ENCODE measurements around the gene DCST2. TPM values are rescaled to one million over a fixed set of nuclear protein-coding genes. Genes with fewer than 3 reads are reported as not detected.

Gene DCST2
- total and polyA plus RNA-seq, 9 of the 15 experiments (the other 6 are each of a cell fraction or from before 2014, with no cell fraction given), result 0.09 to 0.49 (median 0.11) TPM; not detected in 3

DNA sequence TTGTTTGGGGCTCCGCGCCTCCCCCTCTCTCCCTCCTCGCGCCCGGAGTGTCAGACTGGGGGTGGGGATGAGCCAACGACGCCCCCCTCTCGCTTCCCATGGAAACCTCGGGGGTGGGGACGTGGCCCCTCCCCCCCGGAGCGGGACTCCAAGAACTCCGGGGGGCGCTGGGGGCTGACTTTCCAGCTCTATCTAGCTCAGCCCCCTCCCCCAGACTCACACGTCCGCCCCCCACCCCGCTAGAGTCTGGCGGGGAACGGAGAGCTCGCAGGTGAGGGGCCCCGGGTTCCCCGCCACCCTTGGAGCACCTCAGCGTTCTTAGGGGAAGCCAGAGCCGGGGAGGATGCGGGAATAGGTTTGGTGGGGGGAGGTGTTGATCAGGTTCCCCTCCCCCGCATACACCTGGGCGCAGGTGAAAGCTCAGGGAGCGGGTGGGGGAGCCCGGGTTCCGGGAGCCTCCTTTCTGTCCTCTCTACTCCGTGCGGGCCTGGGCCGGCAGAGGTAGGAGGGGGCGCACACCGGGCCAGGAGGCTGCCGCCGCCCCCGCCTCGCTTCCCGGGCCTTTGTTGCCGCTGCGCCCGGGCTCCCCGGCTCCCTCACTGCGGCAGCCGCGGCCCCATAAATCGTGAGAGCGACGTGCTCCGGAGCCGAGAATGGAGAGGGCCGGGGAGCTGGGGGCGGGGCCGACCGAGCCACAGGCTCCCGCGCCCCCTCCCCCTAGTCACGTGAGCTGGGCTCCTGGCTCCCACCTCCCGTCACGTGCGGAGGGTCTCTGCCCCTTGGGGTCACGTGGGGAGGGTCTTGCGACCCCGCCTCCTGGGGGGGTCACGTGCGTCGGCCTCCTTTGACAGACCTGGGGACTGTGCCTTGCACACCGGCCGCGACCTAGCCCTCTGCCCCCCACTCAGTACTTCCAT lies 47.0 kb upstream of the DCST2 start (continued):
- TF ChIP-seq, protein P1, sequence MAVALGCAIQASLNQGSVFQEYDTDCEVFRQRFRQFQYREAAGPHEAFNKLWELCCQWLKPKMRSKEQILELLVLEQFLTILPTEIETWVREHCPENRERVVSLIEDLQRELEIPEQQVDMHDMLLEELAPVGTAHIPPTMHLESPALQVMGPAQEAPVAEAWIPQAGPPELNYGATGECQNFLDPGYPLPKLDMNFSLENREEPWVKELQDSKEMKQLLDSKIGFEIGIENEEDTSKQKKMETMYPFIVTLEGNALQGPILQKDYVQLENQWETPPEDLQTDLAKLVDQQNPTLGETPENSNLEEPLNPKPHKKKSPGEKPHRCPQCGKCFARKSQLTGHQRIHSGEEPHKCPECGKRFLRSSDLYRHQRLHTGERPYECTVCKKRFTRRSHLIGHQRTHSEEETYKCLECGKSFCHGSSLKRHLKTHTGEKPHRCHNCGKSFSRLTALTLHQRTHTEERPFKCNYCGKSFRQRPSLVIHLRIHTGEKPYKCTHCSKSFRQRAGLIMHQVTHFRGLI (CRISPR knock-in tag; IDR thresholded peaks at IDR 0.05), result no peak
- no peak for TF ChIP-seq ZNF217 (CRISPR knock-in tag; IDR thresholded peaks at IDR 0.05)
- peak; percentile 15 for TF ChIP-seq FIP1L1 (IDR thresholded peaks at IDR 0.05; ENCODE audit: low read depth, low read length, poor library complexity, severe bottlenecking)
- TF ChIP-seq ZNF77 (CRISPR knock-in tag; IDR thresholded peaks at IDR 0.05), result no peak
- no peak for TF ChIP-seq TCF7L2 (IDR thresholded peaks at IDR 0.05; ENCODE audit: low read depth, low read length)
- no peak for TF ChIP-seq HLTF (IDR thresholded peaks at IDR 0.05)
- no peak for TF ChIP-seq KLF1 (tag; IDR thresholded peaks at IDR 0.05)
- no peak for TF ChIP-seq ZNF232 (CRISPR knock-in tag; IDR thresholded peaks at IDR 0.05)
- TF ChIP-seq PHTF2 (CRISPR knock-in tag; IDR thresholded peaks at IDR 0.05), result no peak
- TF ChIP-seq, protein P2, sequence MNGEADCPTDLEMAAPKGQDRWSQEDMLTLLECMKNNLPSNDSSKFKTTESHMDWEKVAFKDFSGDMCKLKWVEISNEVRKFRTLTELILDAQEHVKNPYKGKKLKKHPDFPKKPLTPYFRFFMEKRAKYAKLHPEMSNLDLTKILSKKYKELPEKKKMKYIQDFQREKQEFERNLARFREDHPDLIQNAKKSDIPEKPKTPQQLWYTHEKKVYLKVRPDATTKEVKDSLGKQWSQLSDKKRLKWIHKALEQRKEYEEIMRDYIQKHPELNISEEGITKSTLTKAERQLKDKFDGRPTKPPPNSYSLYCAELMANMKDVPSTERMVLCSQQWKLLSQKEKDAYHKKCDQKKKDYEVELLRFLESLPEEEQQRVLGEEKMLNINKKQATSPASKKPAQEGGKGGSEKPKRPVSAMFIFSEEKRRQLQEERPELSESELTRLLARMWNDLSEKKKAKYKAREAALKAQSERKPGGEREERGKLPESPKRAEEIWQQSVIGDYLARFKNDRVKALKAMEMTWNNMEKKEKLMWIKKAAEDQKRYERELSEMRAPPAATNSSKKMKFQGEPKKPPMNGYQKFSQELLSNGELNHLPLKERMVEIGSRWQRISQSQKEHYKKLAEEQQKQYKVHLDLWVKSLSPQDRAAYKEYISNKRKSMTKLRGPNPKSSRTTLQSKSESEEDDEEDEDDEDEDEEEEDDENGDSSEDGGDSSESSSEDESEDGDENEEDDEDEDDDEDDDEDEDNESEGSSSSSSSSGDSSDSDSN (IDR thresholded peaks at IDR 0.05; ENCODE audit: borderline replicate concordance in 1 of 2, low read depth in 2 of 2, low read length in 2 of 2), result peak; percentile 67 to 74; a peak in 2 of 4 replicates
- no peak for TF ChIP-seq KLF6 (CRISPR knock-in tag; IDR thresholded peaks at IDR 0.05; ENCODE audit: borderline replicate concordance)
- TF ChIP-seq ZNF584 (CRISPR knock-in tag; IDR thresholded peaks at IDR 0.05; ENCODE audit: low read depth), result no peak
- TF ChIP-seq, protein P3, sequence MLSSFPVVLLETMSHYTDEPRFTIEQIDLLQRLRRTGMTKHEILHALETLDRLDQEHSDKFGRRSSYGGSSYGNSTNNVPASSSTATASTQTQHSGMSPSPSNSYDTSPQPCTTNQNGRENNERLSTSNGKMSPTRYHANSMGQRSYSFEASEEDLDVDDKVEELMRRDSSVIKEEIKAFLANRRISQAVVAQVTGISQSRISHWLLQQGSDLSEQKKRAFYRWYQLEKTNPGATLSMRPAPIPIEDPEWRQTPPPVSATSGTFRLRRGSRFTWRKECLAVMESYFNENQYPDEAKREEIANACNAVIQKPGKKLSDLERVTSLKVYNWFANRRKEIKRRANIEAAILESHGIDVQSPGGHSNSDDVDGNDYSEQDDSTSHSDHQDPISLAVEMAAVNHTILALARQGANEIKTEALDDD (IDR thresholded peaks at IDR 0.05), result no peak
- 0 out of 2 replicates have a peak, but pooled peaks have one; percentile 33 for TF ChIP-seq GABPB1 (CRISPR knock-in tag; IDR thresholded peaks at IDR 0.05)
- TF ChIP-seq RFX7 (CRISPR knock-in tag; IDR thresholded peaks at IDR 0.05), result no peak
- no peak for TF ChIP-seq POLR3A (IDR thresholded peaks at IDR 0.05; ENCODE audit: borderline replicate concordance, extremely low read depth, insufficient read depth, insufficient read length)
- TF ChIP-seq ZNF124 (CRISPR knock-in tag; IDR thresholded peaks at IDR 0.05), result no peak
- no peak for TF ChIP-seq ZBTB17 (CRISPR knock-in tag; IDR thresholded peaks at IDR 0.05)
- TF ChIP-seq CAMTA2 (CRISPR knock-in tag; conservative IDR thresholded peaks at IDR 0.05), result no peak
- TF ChIP-seq KDM4B (IDR thresholded peaks at IDR 0.05; ENCODE audit: borderline replicate concordance in 2 of 2, low read depth in 1 of 2), result no peak
- TF ChIP-seq HDAC2 (IDR thresholded peaks at IDR 0.05), result no peak
- TF ChIP-seq NRF1 (conservative IDR thresholded peaks at IDR 0.05 in 1 of 2, IDR thresholded peaks at IDR 0.05 in 1 of 2), result peak; percentile 40 to 47; a peak in 2 of 4 replicates
- peak; percentile 49 for TF ChIP-seq ZFX (CRISPR knock-in tag; IDR thresholded peaks at IDR 0.05)
- no peak for TF ChIP-seq NFE2L1 (tag; IDR thresholded peaks at IDR 0.05; ENCODE audit: borderline replicate concordance, low read depth)
- no peak for TF ChIP-seq SMAD1 (IDR thresholded peaks at IDR 0.05; ENCODE audit: low read depth, low read length, partially characterized antibody)

Data from K562 (cell line).